ENCODE measurements around the gene AFAP1L2. TPM values are rescaled to one million over a fixed set of nuclear protein-coding genes. Genes with fewer than 3 reads are reported as not detected.

The AFAP1L2 gene
- total RNA-seq, 1 donor from 2014 or later: 0.98 TPM

DNA sequence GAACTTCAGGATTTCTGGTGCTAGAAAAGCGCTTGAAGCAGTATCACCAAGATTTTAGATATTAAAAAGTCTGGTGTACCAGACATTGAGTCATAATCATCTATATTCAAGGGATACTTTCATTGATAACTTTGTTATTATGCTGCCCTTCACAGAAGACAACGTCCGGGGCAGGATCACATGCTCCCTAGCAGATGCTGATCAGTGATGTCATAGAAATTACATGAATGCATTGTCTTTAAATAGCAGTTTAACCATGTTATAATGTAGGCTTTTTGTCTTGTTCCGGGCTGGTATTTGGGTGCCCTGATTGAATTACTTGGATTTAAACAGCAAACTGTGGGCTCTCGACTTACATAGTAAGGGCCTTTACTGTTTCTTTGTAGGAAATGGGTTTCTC is 111.2 kb downstream of the AFAP1L2 start:
- Mint-ChIP-seq H3K36me3 (ENCODE audit: insufficient read depth) (peaks cover 24% of the 10 kb centered on the region), H3K27ac (no peak overlapping the region), H3K4me3 (ENCODE audit: low read depth) (no peak overlapping the region), H3K27me3 (no peaks in the 10 kb centered on the region), H3K9me3 (ENCODE audit: low read depth) (peaks cover 16% of the 10 kb centered on the region), H3K4me1 (ENCODE audit: low read depth) (no peaks in the 10 kb centered on the region)
- no peak for TF ChIP-seq CTCF (IDR thresholded peaks at IDR 0.05; ENCODE audit: unreplicated experiment)
- DNase-seq (ENCODE audit: low spot score, unreplicated experiment): no peak

DNA sequence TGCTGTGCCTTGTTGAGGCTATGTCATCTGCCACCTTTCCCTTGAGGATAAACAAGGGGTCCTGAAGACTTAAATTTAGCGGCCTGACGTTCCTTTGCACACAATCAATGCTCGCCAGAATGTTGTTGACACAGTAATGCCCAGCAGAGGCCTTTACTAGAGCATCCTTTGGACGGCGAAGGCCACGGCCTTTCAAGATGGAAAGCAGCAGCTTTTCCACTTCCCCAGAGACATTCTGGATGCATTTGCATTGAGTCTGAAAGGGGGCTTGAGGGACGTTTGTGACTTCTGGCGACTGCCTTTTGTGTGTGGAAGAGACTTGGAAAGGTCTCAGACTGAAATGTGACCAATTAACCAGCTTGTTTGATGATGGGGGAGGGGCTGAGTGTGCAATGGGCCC is 112.8 kb downstream of the AFAP1L2 start:
- H3K4me3 Mint-ChIP-seq (ENCODE audit: low read depth): no peak overlapping the region
- peaks cover 16% of the 10 kb centered on the region for H3K9me3 Mint-ChIP-seq (ENCODE audit: low read depth)
- no peak overlapping the region for H3K27ac Mint-ChIP-seq
- no peak for DNase-seq (ENCODE audit: low spot score, unreplicated experiment)
- TF ChIP-seq CTCF (IDR thresholded peaks at IDR 0.05; ENCODE audit: unreplicated experiment): no peak
- no peaks in the 10 kb centered on the region for H3K4me1 Mint-ChIP-seq (ENCODE audit: low read depth)
- peaks cover 22% of the 10 kb centered on the region for H3K36me3 Mint-ChIP-seq (ENCODE audit: insufficient read depth)
- H3K27me3 Mint-ChIP-seq: no peaks in the 10 kb centered on the region

DNA sequence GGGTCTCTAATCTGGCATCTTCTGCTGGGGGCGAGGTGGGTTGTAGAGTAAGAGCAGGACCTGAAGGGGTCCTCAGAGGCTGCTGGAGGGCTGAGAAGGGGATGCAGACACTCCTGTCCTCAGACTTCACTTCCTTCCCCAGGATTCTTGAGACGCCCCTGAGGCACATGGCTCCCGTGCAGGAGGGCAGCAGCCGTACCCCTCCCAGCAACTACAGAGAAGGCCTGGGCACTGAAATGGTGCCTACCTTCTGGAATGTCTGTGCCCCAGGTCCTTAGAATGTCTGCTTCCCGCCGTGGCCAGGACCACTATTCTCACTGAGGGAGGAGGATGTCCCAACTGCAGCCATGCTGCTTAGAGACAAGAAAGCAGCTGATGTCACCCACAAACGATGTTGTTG is 113.2 kb downstream of the AFAP1L2 start:
- Mint-ChIP-seq H3K27me3 (no peaks in the 10 kb centered on the region), H3K4me3 (ENCODE audit: low read depth) (no peak overlapping the region), H3K4me1 (ENCODE audit: low read depth) (no peaks in the 10 kb centered on the region), H3K36me3 (ENCODE audit: insufficient read depth) (peaks cover 18% of the 10 kb centered on the region), H3K9me3 (ENCODE audit: low read depth) (peaks cover 14% of the 10 kb centered on the region), H3K27ac (no peak overlapping the region)
- no peak for TF ChIP-seq CTCF (IDR thresholded peaks at IDR 0.05; ENCODE audit: unreplicated experiment)
- DNase-seq (ENCODE audit: low spot score, unreplicated experiment): no peak

DNA sequence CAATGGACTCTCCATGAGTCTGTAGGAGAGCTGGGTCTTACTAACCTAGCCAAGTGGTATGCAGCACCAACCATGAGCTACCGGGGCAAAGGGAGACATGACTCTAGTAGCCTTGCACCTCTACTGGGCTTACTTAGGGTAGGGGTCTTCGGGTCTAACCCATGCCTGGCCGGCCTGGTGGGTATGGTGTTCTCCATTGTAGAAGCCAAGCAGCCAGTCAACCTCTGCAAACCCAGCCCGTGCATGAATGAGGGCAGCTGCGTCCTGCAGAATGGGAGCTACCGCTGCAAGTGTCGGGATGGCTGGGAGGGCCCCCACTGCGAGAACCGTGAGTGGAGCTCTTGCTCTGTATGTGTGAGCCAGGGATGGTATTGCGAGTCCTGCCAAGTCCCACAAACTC is 114.3 kb downstream of the AFAP1L2 start:
- peaks cover 10% of the 10 kb centered on the region for H3K36me3 Mint-ChIP-seq (ENCODE audit: insufficient read depth)
- no peak overlapping the region for H3K27ac Mint-ChIP-seq
- H3K4me3 Mint-ChIP-seq (ENCODE audit: low read depth): no peak overlapping the region
- no peak for TF ChIP-seq CTCF (IDR thresholded peaks at IDR 0.05; ENCODE audit: unreplicated experiment)
- H3K27me3 Mint-ChIP-seq: no peaks in the 10 kb centered on the region
- no peaks in the 10 kb centered on the region for H3K4me1 Mint-ChIP-seq (ENCODE audit: low read depth)
- DNase-seq (ENCODE audit: low spot score, unreplicated experiment): no peak
- H3K9me3 Mint-ChIP-seq (ENCODE audit: low read depth): peaks cover 5% of the 10 kb centered on the region

GRCh38 chr10:114289096-114289436 is 115.2 kb downstream of the AFAP1L2 start:
- H3K4me3 Mint-ChIP-seq (ENCODE audit: low read depth): no peak overlapping the region
- no peaks in the 10 kb centered on the region for H3K9me3 Mint-ChIP-seq (ENCODE audit: low read depth)
- no peak for DNase-seq (ENCODE audit: low spot score, unreplicated experiment)

More at GRCh38 chr10:114289096-114289436, 115.2 kb downstream of the AFAP1L2 start:
- no peak overlapping the region for H3K27ac Mint-ChIP-seq
- no peak for TF ChIP-seq CTCF (IDR thresholded peaks at IDR 0.05; ENCODE audit: unreplicated experiment)
- H3K36me3 Mint-ChIP-seq (ENCODE audit: insufficient read depth): peaks cover 4% of the 10 kb centered on the region
- no peaks in the 10 kb centered on the region for H3K4me1 Mint-ChIP-seq (ENCODE audit: low read depth)
- H3K27me3 Mint-ChIP-seq: no peaks in the 10 kb centered on the region

Measured in progenitor cell of endocrine pancreas (in vitro differentiated cells).